Testis (tissue), 3 donors: ENCODE measurements around the gene TBL1XR1. TPM values are rescaled to one million over a fixed set of nuclear protein-coding genes. Genes with fewer than 3 reads are reported as not detected.

Source experiments
- DNase-seq: peaks from one replicate; pipeline ENCODE4 v3.0.0-alpha.2; 2019
- H3K27ac ChIP-seq, 2 donors: fragments of 200-600 bp; sonication (generic); one replicate each; pipeline ENCODE4 v1.5.1; 2019
- H3K27me3 ChIP-seq: fragments of 200-600 bp; sonication (generic); one replicate; pipeline ENCODE4 v1.5.1; 2019
- H3K36me3 ChIP-seq: fragments of 200-600 bp; sonication (generic); one replicate; pipeline ENCODE4 v1.5.1; 2017; ENCODE audit warnings: low read depth; ENCODE audit errors: missing control alignments
- H3K4me1 ChIP-seq: fragments of 200-600 bp; sonication (generic); one replicate; pipeline ENCODE4 v1.5.1; 2019
- H3K4me3 ChIP-seq, 2 donors: fragments of 200-600 bp; sonication (generic); one replicate each; pipeline ENCODE4 v1.5.1; 2017 to 2019
- H3K9me3 ChIP-seq: fragments of 200-600 bp; sonication (generic); one replicate; pipeline ENCODE4 v1.5.1; 2017
- POLR2A ChIP-seq: fragments of 450-650 bp; IDR thresholded peaks from one replicate; pipeline ENCODE4 v1.6.1; 2017; ENCODE audit warnings: antibody characterized with exemption, mild to moderate bottlenecking, moderate library complexity
- WGBS, 2 donors: methylation state at CpG; one replicate each; pipeline ENCODE4 v1.1.5; 2018; 5-methylcytosine and 5-hydroxymethylcytosine counted together
- intact Hi-C: fragments of 100-400 bp; cut with DNase I; formaldehyde crosslinking; loops from one replicate; pipeline ENCODE4 v1.15.1; 2023; ENCODE audit warnings: low total_unique reads
- polyA plus RNA-seq: library from polyadenylated mRNA; stranded (reverse); fragments of 350-450 nt; fragmentation: Illumina TruSeq; extraction: RNeasy Lipid Tissue Mini Kit (QIAGEN cat#74804); gene quantifications from one replicate; pipeline ENCODE4 v1.2.3, GENCODE V29; 2014; ENCODE audit warnings: low read depth, low replicate concordance; ENCODE audit not compliant: insufficient read depth
- total RNA-seq, 2 donors: library from RNA; depleted of rRNA; stranded (reverse); fragments of >200 nt; gene quantifications; one replicate each; pipeline ENCODE4 v1.2.3, GENCODE V29; 2016
- TF ChIP-seq, protein P1 (sequence below), 3 experiments: fragments of 450-650 bp in 2 of 3; fragments of 200-600 bp in 1 of 3; sonication (generic) in 1 of 3; IDR thresholded peaks; one replicate each; pipeline ENCODE4 v1.5.1; 2016 to 2019; ENCODE audit warnings: antibody characterized with exemption in 3 of 3, mild to moderate bottlenecking in 2 of 3, moderate library complexity in 1 of 3

The TBL1XR1 gene
- total and polyA plus RNA-seq, 3 donors from 2014 or later: 44.2 to 67.6 (median 59.8) TPM

DNA sequence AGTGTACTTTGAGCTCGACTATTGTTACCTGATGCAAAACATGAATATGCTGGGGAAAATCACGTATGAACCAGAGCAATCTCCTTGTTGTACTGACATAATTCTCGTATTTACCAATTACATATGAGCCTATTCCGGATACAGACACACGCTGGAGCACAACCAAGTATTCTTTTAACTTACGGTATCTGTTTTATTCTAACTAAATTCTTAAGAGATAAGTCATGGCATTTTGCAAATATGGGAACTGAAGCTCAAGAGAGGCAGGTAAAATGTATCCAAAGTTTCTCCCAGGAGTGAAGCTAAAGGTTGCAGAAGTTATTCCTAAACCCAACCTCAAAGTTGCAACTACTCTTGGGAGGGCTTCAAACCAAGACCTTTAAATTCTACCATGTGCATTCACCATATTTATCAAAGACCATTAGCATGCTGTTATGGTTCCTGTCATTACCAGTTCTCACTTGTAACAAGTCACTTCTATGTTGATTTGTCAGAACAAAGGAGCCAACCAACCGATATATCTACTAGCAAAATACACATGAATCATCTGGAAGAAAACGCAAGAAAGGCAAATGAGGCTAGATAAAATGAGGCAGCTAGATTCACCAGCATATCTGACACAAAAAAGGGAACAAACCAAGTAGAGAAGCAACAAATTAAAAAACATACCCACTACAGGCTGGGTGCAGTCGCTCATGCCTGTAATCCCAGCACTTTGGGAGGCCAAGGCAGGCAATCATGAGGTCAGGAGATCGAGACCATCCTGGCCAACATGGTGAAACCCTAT lies 17.8 kb downstream of the TBL1XR1 start:
- DNase-seq: no peak
- intact Hi-C loops: no loop called here
- no peaks in the 10 kb centered on the region for H3K36me3 ChIP-seq
- no peaks in the 10 kb centered on the region for H3K9me3 ChIP-seq
- TF ChIP-seq, protein P1, sequence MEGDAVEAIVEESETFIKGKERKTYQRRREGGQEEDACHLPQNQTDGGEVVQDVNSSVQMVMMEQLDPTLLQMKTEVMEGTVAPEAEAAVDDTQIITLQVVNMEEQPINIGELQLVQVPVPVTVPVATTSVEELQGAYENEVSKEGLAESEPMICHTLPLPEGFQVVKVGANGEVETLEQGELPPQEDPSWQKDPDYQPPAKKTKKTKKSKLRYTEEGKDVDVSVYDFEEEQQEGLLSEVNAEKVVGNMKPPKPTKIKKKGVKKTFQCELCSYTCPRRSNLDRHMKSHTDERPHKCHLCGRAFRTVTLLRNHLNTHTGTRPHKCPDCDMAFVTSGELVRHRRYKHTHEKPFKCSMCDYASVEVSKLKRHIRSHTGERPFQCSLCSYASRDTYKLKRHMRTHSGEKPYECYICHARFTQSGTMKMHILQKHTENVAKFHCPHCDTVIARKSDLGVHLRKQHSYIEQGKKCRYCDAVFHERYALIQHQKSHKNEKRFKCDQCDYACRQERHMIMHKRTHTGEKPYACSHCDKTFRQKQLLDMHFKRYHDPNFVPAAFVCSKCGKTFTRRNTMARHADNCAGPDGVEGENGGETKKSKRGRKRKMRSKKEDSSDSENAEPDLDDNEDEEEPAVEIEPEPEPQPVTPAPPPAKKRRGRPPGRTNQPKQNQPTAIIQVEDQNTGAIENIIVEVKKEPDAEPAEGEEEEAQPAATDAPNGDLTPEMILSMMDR (IDR thresholded peaks at IDR 0.05): no peak
- TF ChIP-seq POLR2A: no peak
- no peaks in the 10 kb centered on the region for H3K27me3 ChIP-seq
- H3K4me1 ChIP-seq: no peaks in the 10 kb centered on the region
- H3K27ac ChIP-seq: no peak overlapping the region
- WGBS, 2 donors: 80 to 83% methylated on average over 10 of the region's 10 CpGs
- H3K4me3 ChIP-seq: no peak overlapping the region

DNA sequence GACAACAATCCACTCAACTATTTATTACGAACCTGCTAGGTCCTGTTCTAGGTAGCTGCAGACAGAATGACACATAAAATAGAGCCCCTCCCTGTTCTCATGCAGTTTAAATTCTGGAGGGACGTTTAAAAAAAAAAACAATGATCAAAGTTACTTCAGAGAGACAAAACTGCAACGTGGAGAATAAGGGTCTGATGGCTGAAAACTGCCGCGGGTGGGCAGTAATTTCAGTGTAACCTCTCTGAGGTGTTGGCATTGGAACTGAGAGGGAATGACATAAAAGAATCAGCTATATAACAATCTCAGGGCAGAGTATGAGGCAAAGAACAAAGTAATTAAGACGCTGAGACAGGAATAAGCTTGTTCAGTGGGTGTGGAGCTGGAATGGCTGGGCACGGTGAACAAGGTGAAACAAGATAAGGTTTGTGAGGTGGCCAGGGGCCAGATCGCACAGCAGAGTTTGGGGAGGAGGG lies 19.5 kb downstream of the TBL1XR1 start:
- H3K9me3 ChIP-seq: no peaks in the 10 kb centered on the region
- no peaks in the 10 kb centered on the region for H3K27me3 ChIP-seq
- no peak overlapping the region for H3K4me3 ChIP-seq
- DNase-seq: no peak
- H3K36me3 ChIP-seq: no peaks in the 10 kb centered on the region
- TF ChIP-seq, protein P1 (IDR thresholded peaks at IDR 0.05): no peak
- no peak for TF ChIP-seq POLR2A
- H3K27ac ChIP-seq: no peak overlapping the region
- H3K4me1 ChIP-seq: no peaks in the 10 kb centered on the region
- 47 to 71% methylated on average over 8 of the region's 8 CpGs for WGBS, 2 donors
- intact Hi-C loops: no loop called here

DNA sequence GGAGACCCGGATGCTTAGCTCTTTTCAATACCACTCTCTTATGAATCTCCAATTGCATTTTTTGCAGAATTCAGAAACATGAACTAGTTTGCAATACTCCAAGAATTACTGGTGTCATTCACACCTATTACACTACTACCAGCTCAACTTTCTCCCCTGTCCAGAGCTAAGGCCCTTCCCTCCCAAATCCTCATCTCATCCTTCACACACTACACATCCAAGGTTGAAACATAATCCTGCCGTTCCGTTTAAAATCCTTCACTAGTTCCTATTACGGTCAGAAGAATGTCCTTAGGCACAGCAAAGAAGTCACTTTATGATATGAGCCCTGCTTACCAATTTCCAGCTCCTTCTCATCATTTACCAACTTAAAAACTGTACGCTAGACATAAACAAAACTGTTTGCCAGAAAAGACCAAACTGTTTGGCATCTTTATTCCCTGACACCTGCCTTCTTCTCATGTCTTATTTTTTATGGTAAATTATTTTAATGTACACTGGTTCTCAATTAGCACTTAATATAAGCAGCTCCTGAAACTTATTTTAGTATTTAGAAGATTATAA lies 22.6 kb downstream of the TBL1XR1 start:
- H3K4me3 ChIP-seq: no peak overlapping the region
- TF ChIP-seq, protein P1 (IDR thresholded peaks at IDR 0.05): no peak
- no peak for TF ChIP-seq POLR2A
- no peaks in the 10 kb centered on the region for H3K9me3 ChIP-seq
- H3K36me3 ChIP-seq: no peaks in the 10 kb centered on the region
- 51 to 54% methylated on average over 5 of the region's 5 CpGs for WGBS, 2 donors
- H3K27ac ChIP-seq: no peak overlapping the region
- intact Hi-C loops: no loop called here
- H3K4me1 ChIP-seq: no peaks in the 10 kb centered on the region
- no peak for DNase-seq
- no peaks in the 10 kb centered on the region for H3K27me3 ChIP-seq

DNA sequence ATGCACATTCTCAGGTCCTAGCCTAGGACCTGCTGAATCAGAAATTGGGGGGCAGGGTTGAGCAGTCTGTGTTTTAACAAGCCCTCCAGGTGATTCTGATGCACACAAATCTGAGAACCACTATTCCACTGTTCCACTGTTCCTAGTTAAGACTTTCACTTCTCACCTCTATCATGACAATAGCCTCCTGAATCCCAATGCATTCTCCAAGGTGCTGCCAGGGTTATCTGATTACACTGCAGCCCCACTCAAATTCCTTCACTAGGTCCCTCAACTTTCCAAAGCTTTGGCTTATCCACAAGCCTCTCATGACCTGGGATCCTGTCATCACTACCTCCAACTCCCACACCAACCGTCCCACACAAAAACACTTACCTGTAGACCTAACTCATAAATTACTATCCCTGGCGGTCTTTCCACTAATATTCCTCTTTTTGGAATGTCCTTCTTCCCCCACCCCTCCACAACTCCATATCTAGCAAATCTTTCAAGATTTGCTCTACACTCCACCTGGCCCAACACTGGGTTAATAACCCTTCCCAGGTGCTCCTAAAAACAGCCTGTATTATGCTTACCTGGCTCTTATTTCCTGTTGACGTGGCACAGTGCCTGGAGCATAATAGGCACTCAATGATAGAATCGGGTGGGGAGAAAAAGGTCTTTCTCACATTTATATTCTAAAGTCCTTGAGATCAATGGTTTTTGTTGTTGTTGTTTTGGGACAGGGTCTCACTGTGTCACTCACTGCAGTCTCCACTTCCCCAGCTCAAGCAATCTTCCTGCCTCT lies 27.2 kb downstream of the TBL1XR1 start:
- WGBS, 2 donors: 89 to 96% methylated on average over 4 of the region's 4 CpGs
- intact Hi-C loops: no loop called here

More for the DNA sequence above, 27.2 kb downstream of the TBL1XR1 start:
- Histone ChIP-seq H3K4me1 (no peaks in the 10 kb centered on the region), H3K9me3 (no peaks in the 10 kb centered on the region), H3K27me3 (no peaks in the 10 kb centered on the region), H3K4me3 (no peak overlapping the region), H3K36me3 (no peaks in the 10 kb centered on the region), H3K27ac (no peak overlapping the region)
- TF ChIP-seq POLR2A: no peak
- TF ChIP-seq, protein P1 (IDR thresholded peaks at IDR 0.05): no peak
- no peak for DNase-seq
